HEK293 (cell line): ENCODE results near the gene GCFC2.
"Not testable (repeated sequence)": the region's sequence is repeated elsewhere in the genome, so short reads cannot be mapped to it uniquely, and the experiment has no call there.

Experiments
- CTCF ChIA-PET: fragments of 350-600 bp; formaldehyde crosslinking; extraction: SDS; loops from one replicate; lab custom pipeline; 2021; ENCODE audit warnings: antibody characterized with exemption; lab: Yijun Ruan, JAX
- POLR2A ChIA-PET: fragments of 300-600 bp; formaldehyde crosslinking; extraction: SDS; loops from one replicate; lab custom pipeline; 2020; ENCODE audit warnings: antibody characterized with exemption, inconsistent platforms; lab: Yijun Ruan, JAX
- H3K27ac ChIP-seq: fragments of 200-500 bp; sonication (Bioruptor generic); 2 replicates; pipeline ENCODE4 v1.5.1; 2014; ENCODE audit warnings: low read depth, low read length, control low read depth, inconsistent platforms; ENCODE audit errors: extremely low read depth
- H3K36me3 ChIP-seq, 2 experiments: fragments of 200-500 bp in 1 of 2; sonication (Bioruptor generic) in 1 of 2; 1 replicate in 1 of 2; 2 replicates in 1 of 2; pipeline ENCODE4 v1.5.1; 2014 to 2017; ENCODE audit warnings: inconsistent platforms in 2 of 2, low read length in 2 of 2; ENCODE audit not compliant: control insufficient read depth in 2 of 2, insufficient read depth in 1 of 2
- H3K4me1 ChIP-seq: fragments of 200-500 bp; sonication (Bioruptor generic); 2 replicates; pipeline ENCODE4 v1.5.1; 2014; ENCODE audit warnings: mild to moderate bottlenecking, low read length, inconsistent platforms; ENCODE audit not compliant: control insufficient read depth, insufficient read depth
- H3K4me3 ChIP-seq: 2 replicates; pipeline ENCODE4 v1.5.1; 2011; ENCODE audit warnings: low read depth, mild to moderate bottlenecking, control low read depth, low read length, moderate library complexity
- H3K9me3 ChIP-seq: fragments of 200-500 bp; sonication (Bioruptor generic); 2 replicates; pipeline ENCODE4 v1.5.1; 2014; ENCODE audit warnings: low read depth, low read length, inconsistent platforms; ENCODE audit not compliant: control insufficient read depth, insufficient read depth
- AEBP2 ChIP-seq: fragments of 450-650 bp; formaldehyde crosslinking; IDR thresholded peaks from 2 replicates; pipeline ENCODE4 v1.5.1; 2016; ENCODE audit warnings: missing biosample characterization, missing genetic modification characterization, borderline replicate concordance
- HOXC10 ChIP-seq: sonication (generic); formaldehyde crosslinking; IDR thresholded peaks from 2 replicates; pipeline ENCODE4 v1.8.1; 2023; ENCODE audit warnings: mild to moderate bottlenecking, missing genetic modification reagents
- INSM2 ChIP-seq: fragments of 450-650 bp; formaldehyde crosslinking; IDR thresholded peaks from 2 replicates; pipeline ENCODE4 v1.5.1; 2016; ENCODE audit warnings: missing biosample characterization, missing genetic modification characterization
- KLF17 ChIP-seq: fragments of 450-650 bp; formaldehyde crosslinking; IDR thresholded peaks from 2 replicates; pipeline ENCODE4 v1.5.1; 2016; ENCODE audit warnings: missing biosample characterization, missing genetic modification characterization
- MEIS1 ChIP-seq: sonication (generic); formaldehyde crosslinking; IDR thresholded peaks from 2 replicates; pipeline ENCODE4 v1.8.1; 2022; ENCODE audit warnings: missing genetic modification reagents, mild to moderate bottlenecking, borderline replicate concordance
- MZF1 ChIP-seq: fragments of 450-650 bp; formaldehyde crosslinking; IDR thresholded peaks from 2 replicates; pipeline ENCODE4 v1.5.1; 2017; ENCODE audit warnings: missing biosample characterization, missing genetic modification characterization, borderline replicate concordance
- SP2 ChIP-seq: fragments of 450-650 bp; formaldehyde crosslinking; IDR thresholded peaks from 2 replicates; pipeline ENCODE4 v1.5.1; 2016; ENCODE audit warnings: missing biosample characterization, missing genetic modification characterization
- ZBTB26 ChIP-seq: fragments of 450-650 bp; formaldehyde crosslinking; optimal IDR thresholded peaks from 2 replicates; pipeline ENCODE3; 2016; ENCODE audit warnings: missing biosample characterization, mild to moderate bottlenecking, missing genetic modification characterization
- ZBTB48 ChIP-seq: fragments of 450-650 bp; formaldehyde crosslinking; IDR thresholded peaks from 2 replicates; pipeline ENCODE4 v1.5.1; 2016; ENCODE audit warnings: missing biosample characterization, missing genetic modification characterization
- ZBTB8A ChIP-seq: fragments of 450-650 bp; formaldehyde crosslinking; IDR thresholded peaks from 2 replicates; pipeline ENCODE4 v1.5.1; 2016; ENCODE audit warnings: missing biosample characterization, missing genetic modification characterization
- ZFHX2 ChIP-seq: fragments of 450-650 bp; formaldehyde crosslinking; conservative IDR thresholded peaks from 2 replicates; pipeline ENCODE4 v1.5.1; 2016; ENCODE audit warnings: missing biosample characterization, missing genetic modification characterization
- ZNF121 ChIP-seq: fragments of 450-650 bp; formaldehyde crosslinking; IDR thresholded peaks from 2 replicates; pipeline ENCODE4 v1.5.1; 2016; ENCODE audit warnings: missing biosample characterization, missing genetic modification characterization
- ZNF140 ChIP-seq: fragments of 450-650 bp; formaldehyde crosslinking; IDR thresholded peaks from 2 replicates; pipeline ENCODE4 v1.5.1; 2016; ENCODE audit warnings: missing biosample characterization, missing genetic modification characterization
- ZNF335 ChIP-seq: fragments of 450-650 bp; formaldehyde crosslinking; conservative IDR thresholded peaks from 2 replicates; pipeline ENCODE4 v1.5.1; 2016; ENCODE audit warnings: missing biosample characterization, missing genetic modification characterization
- ZNF341 ChIP-seq: fragments of 450-650 bp; formaldehyde crosslinking; IDR thresholded peaks from 2 replicates; pipeline ENCODE4; 2016; ENCODE audit warnings: low read depth, missing biosample characterization, missing genetic modification characterization
- ZNF416 ChIP-seq: fragments of 450-650 bp; formaldehyde crosslinking; IDR thresholded peaks from 2 replicates; pipeline ENCODE4 v1.5.1; 2016; ENCODE audit warnings: missing biosample characterization, missing genetic modification characterization
- ZNF544 ChIP-seq: fragments of 450-650 bp; formaldehyde crosslinking; IDR thresholded peaks from 2 replicates; pipeline ENCODE4 v1.5.0; 2017; ENCODE audit warnings: missing biosample characterization, missing genetic modification characterization
- ZNF610 ChIP-seq: fragments of 450-650 bp; formaldehyde crosslinking; IDR thresholded peaks from 2 replicates; pipeline ENCODE4 v1.5.1; 2016; ENCODE audit warnings: missing biosample characterization, missing genetic modification characterization, borderline replicate concordance
- ZNF692 ChIP-seq: fragments of 450-650 bp; formaldehyde crosslinking; IDR thresholded peaks from 2 replicates; pipeline ENCODE4 v1.5.1; 2016; ENCODE audit warnings: missing biosample characterization, missing genetic modification characterization
- ZSCAN30 ChIP-seq: fragments of 450-650 bp; IDR thresholded peaks from 2 replicates; pipeline ENCODE4 v1.5.1; 2018; ENCODE audit warnings: missing biosample characterization, mild to moderate bottlenecking, missing genetic modification characterization, moderate library complexity
- ZXDB ChIP-seq: fragments of 450-650 bp; formaldehyde crosslinking; IDR thresholded peaks from 2 replicates; pipeline ENCODE4 v1.5.1; 2016; ENCODE audit warnings: missing biosample characterization, missing genetic modification characterization

The GCFC2 gene

GRCh38 chr2:75688196-75688595 is 22.5 kb downstream of the GCFC2 start:
- TF ChIP-seq ZNF610 (tag by site-specific recombination), result no peak
- TF ChIP-seq MEIS1 (CRISPR knock-in tag), result no peak
- no peak for TF ChIP-seq SP2 (tag by site-specific recombination)
- no peak for TF ChIP-seq ZSCAN30 (tag by site-specific recombination)
- TF ChIP-seq ZNF140 (tag by site-specific recombination), result no peak
- no peak for TF ChIP-seq ZNF341
- TF ChIP-seq ZNF416 (tag by site-specific recombination), result no peak
- no peak for TF ChIP-seq ZFHX2 (tag by site-specific recombination)
- TF ChIP-seq ZNF121 (tag by site-specific recombination), result no peak
- no peak for TF ChIP-seq MZF1
- TF ChIP-seq ZBTB26 (tag by site-specific recombination), result no peak
- TF ChIP-seq HOXC10, result no peak
- no peak for TF ChIP-seq ZXDB (tag by site-specific recombination)
- TF ChIP-seq KLF17 (tag by site-specific recombination), result no peak
- TF ChIP-seq ZNF335 (tag by site-specific recombination), result no peak
- Histone ChIP-seq H3K27ac (no peak overlapping the region), H3K36me3 (peaks cover 61 to 73% of the 10 kb centered on the region in 2 experiments), H3K4me3 (no peak overlapping the region), H3K9me3 (no peaks in the 10 kb centered on the region), H3K4me1 (no peaks in the 10 kb centered on the region)
- CTCF ChIA-PET, result interaction anchor here (1.1 to 2.4 kb wide), 2 partner anchors 8 to 12 kb away, joined by 3 to 13 read pairs; no protein-coding TSS in a partner anchor
- POLR2A ChIA-PET, result no interaction called here

GRCh38 chr2:75683430-75683829 is 27.3 kb downstream of the GCFC2 start:
- POLR2A ChIA-PET, H3K27ac ChIP-seq, H3K4me1 ChIP-seq, CTCF ChIA-PET, H3K9me3 ChIP-seq, H3K4me3 ChIP-seq: not testable (repeated sequence)
- peaks cover 29 to 65% of the 10 kb centered on the region in 2 experiments for H3K36me3 ChIP-seq

- peaks cover 13 to 43% of the 10 kb centered on the region in 2 experiments for H3K36me3 ChIP-seq
- no peak overlapping the region for H3K4me3 ChIP-seq
- ChIA-PET POLR2A (no interaction called here), CTCF (interaction anchor here (1.1 kb wide), 1 partner anchor 8 kb away, joined by 3 read pairs; no protein-coding TSS in a partner anchor)
- no peak for TF ChIP-seq INSM2 (tag by site-specific recombination)
- TF ChIP-seq ZBTB48, result no peak
- TF ChIP-seq ZNF692, result no peak
- no peak for TF ChIP-seq AEBP2 (tag by site-specific recombination)
- no peak for TF ChIP-seq ZBTB8A (tag by site-specific recombination)
- TF ChIP-seq ZNF544 (tag by site-specific recombination), result no peak
- no peaks in the 10 kb centered on the region for H3K4me1 ChIP-seq
- H3K27ac ChIP-seq, result no peak overlapping the region
- H3K9me3 ChIP-seq, result no peaks in the 10 kb centered on the region
Observed at GRCh38 chr2:75680402-75680801, 30.3 kb downstream of the GCFC2 start.
